SK-N-SH (cell line): ENCODE data around the gene FRMPD4. TPM values are rescaled to one million over a fixed set of nuclear protein-coding genes. Genes with fewer than 3 reads are reported as not detected.

ENCODE experiments used
- CTCF ChIA-PET: fragments of 300-600, 350-600 bp; formaldehyde crosslinking; extraction: SDS; loops from one replicate; lab custom pipeline; 2021; lab: Yijun Ruan, JAX
- POLR2A ChIA-PET: fragments of 350-600 bp; sonication (Branson Sonifier 250); formaldehyde crosslinking; extraction: SDS; loops from one replicate; lab custom pipeline; 2020; ENCODE audit warnings: antibody characterized with exemption, inconsistent platforms; lab: Yijun Ruan, JAX
- DNase-seq: peaks from one replicate; pipeline ENCODE4 v3.0.0; 2012
- H2AFZ ChIP-seq: fragments of 200-600 bp; sonication (generic); 2 replicates; pipeline ENCODE4 v1.8.1; 2016; ENCODE audit warnings: antibody characterized with exemption, mild to moderate bottlenecking, low read depth
- H3F3A ChIP-seq: fragments of 200-600 bp; sonication (generic); replicated peaks from 2 replicates; pipeline ENCODE3; 2016; ENCODE audit warnings: antibody characterized with exemption, mild to moderate bottlenecking; ENCODE audit not compliant: insufficient read depth
- H3K27ac ChIP-seq, 2 experiments: fragments of 200-500 bp in 1 of 2; fragments of 200-600 bp in 1 of 2; sonication (Bioruptor generic) in 1 of 2; sonication (generic), shearing (Covaris generic) in 1 of 2; 2 replicates each; pipeline versions ENCODE4 v1.5.1 to v1.6.1; 2014 to 2016; ENCODE audit warnings: low read depth in 2 of 2, inconsistent platforms in 1 of 2, low read length in 1 of 2, mild to moderate bottlenecking in 1 of 2, mixed read lengths in 1 of 2
- H3K27me3 ChIP-seq: fragments of 200-600 bp; sonication (generic), shearing (Covaris generic); 2 replicates; pipeline ENCODE4 v1.6.1; 2016; ENCODE audit warnings: mixed run types; ENCODE audit not compliant: insufficient read depth
- H3K36me3 ChIP-seq, 2 experiments: fragments of 200-500 bp in 1 of 2; fragments of 200-600 bp in 1 of 2; sonication (Bioruptor generic) in 1 of 2; sonication (generic) in 1 of 2; replicated peaks in 1 of 2; 2 replicates each; pipeline versions ENCODE3 to v1.5.1; 2014 to 2016; ENCODE audit warnings: low read length in 1 of 2, mild to moderate bottlenecking in 1 of 2; ENCODE audit not compliant: insufficient read depth in 2 of 2, control insufficient read depth in 1 of 2
- H3K4me1 ChIP-seq, 2 experiments: fragments of 200-500 bp in 1 of 2; fragments of 200-600 bp in 1 of 2; sonication (Bioruptor generic) in 1 of 2; sonication (generic), shearing (Covaris generic) in 1 of 2; 2 replicates each; pipeline versions ENCODE4 v1.5.1 to v1.6.1; 2014 to 2016; ENCODE audit warnings: low read depth in 1 of 2, low read length in 1 of 2, mixed run types in 1 of 2; ENCODE audit not compliant: insufficient read depth in 2 of 2, control insufficient read depth in 1 of 2
- H3K4me2 ChIP-seq: fragments of 200-600 bp; sonication (generic), shearing (Covaris generic); 2 replicates; pipeline ENCODE4 v1.6.1; 2017; ENCODE audit warnings: mixed run types
- H3K4me3 ChIP-seq, 2 experiments: fragments of 200-500 bp in 1 of 2; fragments of 200-600 bp in 1 of 2; sonication (Bioruptor generic) in 1 of 2; sonication (generic), shearing (Covaris generic) in 1 of 2; 2 replicates each; pipeline versions ENCODE4 v1.5.1 to v1.8.1; 2014 to 2016; ENCODE audit warnings: low read depth in 2 of 2, inconsistent platforms in 1 of 2, low read length in 1 of 2, mild to moderate bottlenecking in 1 of 2, mixed read lengths in 1 of 2, moderate library complexity in 1 of 2
- H3K79me2 ChIP-seq: fragments of 200-600 bp; sonication (generic); 2 replicates; pipeline ENCODE4 v1.8.1; 2017; ENCODE audit warnings: mild to moderate bottlenecking; ENCODE audit not compliant: insufficient read depth
- H3K9ac ChIP-seq: fragments of 200-600 bp; sonication (generic); 2 replicates; pipeline ENCODE4 v1.6.1; 2017; ENCODE audit warnings: mixed run types
- H3K9me2 ChIP-seq: fragments of 200-600 bp; sonication (generic); 2 replicates; pipeline ENCODE4 v1.6.1; 2017; ENCODE audit warnings: mixed run types
- H3K9me3 ChIP-seq: fragments of 200-600 bp; sonication (generic); 2 replicates; pipeline ENCODE4 v1.6.1; 2017; ENCODE audit warnings: mixed run types, mild to moderate bottlenecking, moderate library complexity
- H4K20me1 ChIP-seq: fragments of 200-600 bp; sonication (generic); 2 replicates; pipeline ENCODE4 v1.6.1; 2017; ENCODE audit warnings: mild to moderate bottlenecking, mixed run types; ENCODE audit not compliant: insufficient read depth
- ELF1 ChIP-seq: IDR thresholded peaks from 2 replicates; pipeline ENCODE4 v1.4.0; 2012
- FOSL2 ChIP-seq: IDR thresholded peaks from 2 replicates; pipeline ENCODE4 v1.4.0; 2012; ENCODE audit warnings: low read depth, mild to moderate bottlenecking, moderate library complexity, borderline replicate concordance
- FOXJ3 ChIP-seq: sonication (generic); formaldehyde crosslinking; IDR thresholded peaks from 2 replicates; pipeline ENCODE4 v1.5.1; 2020; ENCODE audit warnings: mild to moderate bottlenecking, missing genetic modification reagents
- FOXM1 ChIP-seq: IDR thresholded peaks from 2 replicates; pipeline ENCODE4 v1.4.0; 2012; ENCODE audit warnings: low read depth, mild to moderate bottlenecking
- GABPA ChIP-seq: IDR thresholded peaks from 2 replicates; pipeline ENCODE4 v1.4.0; 2012; ENCODE audit warnings: low read depth, mild to moderate bottlenecking
- GATA2 ChIP-seq: sonication (generic); formaldehyde crosslinking; IDR thresholded peaks from 2 replicates; pipeline ENCODE4 v1.5.0; 2020; ENCODE audit warnings: mild to moderate bottlenecking, missing genetic modification reagents
- JUND ChIP-seq: IDR thresholded peaks from 2 replicates; pipeline ENCODE4 v1.4.0; 2012
- MAX ChIP-seq: IDR thresholded peaks from 2 replicates; pipeline ENCODE4 v1.4.0; 2012; ENCODE audit warnings: low read depth
- MXI1 ChIP-seq: IDR thresholded peaks from 2 replicates; pipeline ENCODE4 v1.6.1; 2012; ENCODE audit warnings: mild to moderate bottlenecking, low read depth, low read length, improper control_type of control experiment
- NFIC ChIP-seq: IDR thresholded peaks from 2 replicates; pipeline ENCODE4 v1.4.0; 2012; ENCODE audit warnings: borderline replicate concordance
- POLR2AphosphoS5 ChIP-seq: IDR thresholded peaks from 2 replicates; pipeline ENCODE4 v1.6.1; 2012; ENCODE audit warnings: low read depth, low read length
- RAD21 ChIP-seq: IDR thresholded peaks from 2 replicates; pipeline ENCODE4 v1.6.1; 2012; ENCODE audit warnings: mild to moderate bottlenecking, low read length
- RFX5 ChIP-seq: IDR thresholded peaks from 2 replicates; pipeline ENCODE4 v1.6.1; 2012; ENCODE audit warnings: mild to moderate bottlenecking, improper control_type of control experiment, low read length
- RXRA ChIP-seq: IDR thresholded peaks from 2 replicates; pipeline ENCODE4 v1.4.0; 2012; ENCODE audit warnings: low read depth, mild to moderate bottlenecking, borderline replicate concordance
- TAF1 ChIP-seq: IDR thresholded peaks from 2 replicates; pipeline ENCODE4 v1.6.1; 2012; ENCODE audit warnings: low read depth, mild to moderate bottlenecking, low read length, moderate library complexity, borderline replicate concordance
- ZBTB33 ChIP-seq: IDR thresholded peaks from 2 replicates; pipeline ENCODE4 v1.4.0; 2012; ENCODE audit warnings: low read depth, borderline replicate concordance
- WGBS: methylation state at CpG from one replicate; pipeline ENCODE4 v1.1.6; 2017; ENCODE audit warnings: low lambda C conversion rate; 5-methylcytosine and 5-hydroxymethylcytosine counted together
- polyA plus RNA-seq, 3 experiments: library from polyadenylated mRNA; depleted of rRNA; stranded (reverse); fragments of >200 nt; gene quantifications; 2 replicates each; pipeline ENCODE4 v1.2.3, GENCODE V29; 2012
- TF ChIP-seq, protein P1 (sequence below): fragments of 150-350 bp; IDR thresholded peaks from 2 replicates; pipeline ENCODE4 v1.6.1; 2017; ENCODE audit warnings: antibody characterized with exemption, low read length, low read depth, borderline replicate concordance

Gene FRMPD4
- polyA plus RNA-seq, 1 of the 3 experiments (the other 2 are of a cell fraction) = not detected

- Histone ChIP-seq H3K9me2 (no peaks in the 10 kb centered on the region), H3K36me3 (no peaks in the 10 kb centered on the region), H2AFZ (no peak overlapping the region), H3K27me3 (no peaks in the 10 kb centered on the region; the same call in 1 of the 2 replicates), H3K9me3 (no peaks in the 10 kb centered on the region), H3K79me2 (no peaks in the 10 kb centered on the region), H3K27ac (no peak overlapping the region), H3K4me1 (no peaks in the 10 kb centered on the region), H3F3A (no peaks in the 10 kb centered on the region), H4K20me1 (no peaks in the 10 kb centered on the region), H3K4me2 (no peak overlapping the region), H3K4me3 (no peak overlapping the region), H3K9ac (no peak overlapping the region)
- TF ChIP-seq MAX (no peak), MXI1 (no peak), GABPA (no peak), RXRA (no peak), FOXJ3 (CRISPR knock-in tag) (no peak), GATA2 (CRISPR knock-in tag) (no peak), JUND (no peak), RFX5 (no peak), TAF1 (no peak), NFIC (no peak)
- TF ChIP-seq, protein P1, sequence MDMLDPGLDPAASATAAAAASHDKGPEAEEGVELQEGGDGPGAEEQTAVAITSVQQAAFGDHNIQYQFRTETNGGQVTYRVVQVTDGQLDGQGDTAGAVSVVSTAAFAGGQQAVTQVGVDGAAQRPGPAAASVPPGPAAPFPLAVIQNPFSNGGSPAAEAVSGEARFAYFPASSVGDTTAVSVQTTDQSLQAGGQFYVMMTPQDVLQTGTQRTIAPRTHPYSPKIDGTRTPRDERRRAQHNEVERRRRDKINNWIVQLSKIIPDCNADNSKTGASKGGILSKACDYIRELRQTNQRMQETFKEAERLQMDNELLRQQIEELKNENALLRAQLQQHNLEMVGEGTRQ = no peak
- POLR2A ChIA-PET = no interaction called here
- 13% methylated on average over 2 of the region's 2 CpGs for WGBS
- DNase-seq = no peak
- CTCF ChIA-PET = no interaction called here
Measured at GRCh38 chrX:12426420-12426819, 288.1 kb downstream of the FRMPD4 start.

GRCh38 chrX:12434493-12434892, 296.2 kb downstream of the FRMPD4 start:
- 0% methylated on average over 1 of the region's 1 CpG for WGBS
- 0 out of 2 replicates have a peak, but pooled peaks cover 6% of the 10 kb centered on the region for H3K27me3 ChIP-seq
- no peaks in the 10 kb centered on the region for H4K20me1 ChIP-seq

GRCh38 chrX:12439416-12439815, 301.1 kb downstream of the FRMPD4 start:
- Histone ChIP-seq H2AFZ (no peak overlapping the region), H3K4me2 (no peak overlapping the region), H3K9me2 (no peaks in the 10 kb centered on the region), H4K20me1 (no peaks in the 10 kb centered on the region), H3K27ac (no peak overlapping the region), H3K27me3 (0 out of 2 replicates have a peak, but pooled peaks cover 8% of the 10 kb centered on the region), H3K79me2 (no peaks in the 10 kb centered on the region), H3F3A (no peaks in the 10 kb centered on the region), H3K9ac (no peak overlapping the region), H3K36me3 (no peaks in the 10 kb centered on the region), H3K4me1 (no peaks in the 10 kb centered on the region), H3K4me3 (no peak overlapping the region), H3K9me3 (no peaks in the 10 kb centered on the region)
- ChIA-PET POLR2A (no interaction called here), CTCF (no interaction called here)
- WGBS = 5% methylated on average over 7 of the region's 7 CpGs
- DNase-seq = no peak
- no peak for TF ChIP-seq ELF1
- no peak for TF ChIP-seq FOXM1
- TF ChIP-seq MXI1 = no peak
- no peak for TF ChIP-seq FOXJ3 (CRISPR knock-in tag)
- no peak for TF ChIP-seq POLR2AphosphoS5
- TF ChIP-seq FOSL2 = no peak
- no peak for TF ChIP-seq ZBTB33
- no peak for TF ChIP-seq GABPA

More at GRCh38 chrX:12434493-12434892, 296.2 kb downstream of the FRMPD4 start:
- no peaks in the 10 kb centered on the region for H3K4me1 ChIP-seq
- CTCF ChIA-PET = no interaction called here
- POLR2A ChIA-PET = no interaction called here
- no peak overlapping the region for H3K4me2 ChIP-seq
- no peak for DNase-seq
- no peak overlapping the region for H3K4me3 ChIP-seq
- H3F3A ChIP-seq = no peaks in the 10 kb centered on the region
- H2AFZ ChIP-seq = no peak overlapping the region
- no peaks in the 10 kb centered on the region for H3K36me3 ChIP-seq
- H3K9me3 ChIP-seq = no peaks in the 10 kb centered on the region
- no peaks in the 10 kb centered on the region for H3K9me2 ChIP-seq
- no peak overlapping the region for H3K9ac ChIP-seq
- H3K27ac ChIP-seq = no peak overlapping the region
- TF ChIP-seq RAD21 = no peak
- TF ChIP-seq, all 33 proteins: peak for 0
- no peaks in the 10 kb centered on the region for H3K79me2 ChIP-seq
